SK-N-DZ (cell line): ENCODE measurements around the gene ABCC10.
"Not testable (repeated sequence)": the region's sequence is repeated elsewhere in the genome, so short reads cannot be mapped to it uniquely, and the experiment has no call there.

Source experiments
- DNase-seq: peaks from one replicate; pipeline ENCODE4 v3.0.0-alpha.2; 2015; ENCODE audit warnings: low spot score
- small RNA-seq, 2 experiments: library from RNA; depleted of rRNA; stranded (forward); fragments of <200 nt; gene quantifications; one replicate each; pipeline ENCODE3, GENCODE V24; 2014

Gene ABCC10

DNA sequence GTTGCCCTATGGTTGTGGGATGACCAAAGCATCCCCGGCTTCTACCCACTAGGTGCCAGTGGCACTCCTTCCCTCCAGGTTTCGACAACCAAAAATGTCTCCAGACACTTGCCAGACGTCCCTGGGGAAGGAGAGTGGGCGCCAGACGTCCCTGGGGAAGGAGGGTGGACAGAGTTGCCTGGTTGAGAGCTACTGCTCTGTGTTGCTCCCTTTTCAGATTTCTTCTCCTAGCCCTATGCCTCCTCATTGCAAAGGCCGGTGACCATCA is 69.7 kb downstream of the ABCC10 start:
- DNase-seq = no peak

DNA sequence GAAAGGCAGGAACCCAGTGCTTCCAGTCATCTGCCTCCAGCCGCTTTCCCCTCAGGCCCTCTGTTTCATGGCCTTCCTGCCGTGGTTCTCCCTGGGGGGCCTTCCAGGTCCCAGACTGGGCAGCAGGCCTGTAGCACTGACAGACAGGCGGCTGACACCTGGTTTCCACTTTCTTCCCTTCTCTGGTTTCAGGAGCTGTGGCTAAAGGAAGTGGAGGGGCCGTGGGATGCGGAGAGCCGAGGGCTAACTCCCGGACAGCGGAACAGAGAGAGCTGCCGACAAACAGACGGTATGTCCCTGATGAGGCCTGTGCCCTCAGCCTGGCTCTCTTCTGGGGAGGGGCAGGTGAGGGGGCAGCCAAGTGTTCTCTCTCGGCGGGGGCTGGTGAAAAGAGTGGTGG is 70.3 kb downstream of the ABCC10 start:
- no peak for DNase-seq

DNA sequence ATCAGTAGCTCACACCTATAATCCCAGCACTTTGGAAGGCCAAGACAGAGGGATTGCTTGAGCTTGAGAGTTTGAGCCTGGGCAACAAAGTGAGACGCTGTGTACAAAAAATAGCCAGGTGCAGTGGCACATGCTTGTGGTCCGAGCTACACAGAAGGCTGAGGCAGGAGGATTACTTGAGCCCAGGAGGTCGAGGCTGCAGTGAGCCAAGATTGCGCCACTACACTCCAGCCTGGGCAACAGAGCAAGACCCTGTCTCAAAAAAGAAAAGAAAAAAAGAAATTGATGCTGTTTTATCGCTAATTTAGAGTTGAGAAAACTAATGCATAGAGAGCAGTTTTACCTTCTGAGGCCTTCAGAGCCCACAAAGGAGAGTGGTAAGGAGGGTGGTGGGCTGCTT is 71.0 kb downstream of the ABCC10 start:
- DNase-seq = not testable (repeated sequence)

DNA sequence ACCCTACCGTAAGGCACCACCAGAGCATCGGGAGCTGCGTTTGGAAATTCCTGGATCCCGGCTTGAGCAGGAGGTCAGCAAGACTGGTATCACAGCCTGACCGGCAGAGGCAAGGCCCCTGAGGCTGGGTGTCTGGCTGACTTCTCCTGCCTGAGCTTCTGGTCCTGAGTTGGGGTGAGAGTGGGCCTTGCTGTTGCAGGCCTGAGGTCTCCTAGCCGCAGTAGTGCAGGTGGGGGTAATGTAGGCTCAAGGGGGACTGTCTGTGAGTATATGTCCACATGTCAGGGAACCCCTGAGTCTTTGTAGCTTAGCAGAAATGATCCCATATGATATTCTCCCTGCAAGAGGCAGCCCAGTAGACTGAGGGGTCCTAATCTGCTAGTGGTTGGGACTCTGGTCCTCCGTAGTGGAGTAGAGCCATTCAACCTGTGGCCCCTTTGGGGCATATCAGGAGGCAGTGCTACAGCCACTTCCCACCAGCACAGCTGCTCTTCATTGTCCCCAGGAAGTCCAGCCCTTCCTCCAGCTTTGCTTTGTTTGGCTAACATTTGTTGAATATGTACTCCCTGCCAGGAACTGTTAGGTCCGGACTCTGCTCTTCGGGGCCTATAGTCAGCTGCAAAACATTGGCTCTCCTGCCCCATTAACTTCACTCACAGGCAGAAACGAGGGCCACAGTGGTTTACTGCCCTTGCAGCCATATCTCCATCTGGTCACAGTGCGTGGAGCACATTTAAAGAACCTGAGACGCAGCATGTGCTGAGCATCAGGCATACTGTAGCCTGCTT is 71.9 kb downstream of the ABCC10 start:
- no peak for DNase-seq

Small RNAs within 50 kb of the gene (small RNA-seq; reads per million reads assigned to genes)
- gene MIR6780B (0 reads per million in 2 experiments), gene RNU6-1113P (0 reads per million in 2 experiments)
